Lower leg skin (tissue), 4 donors: ENCODE measurements around the gene NEB. TPM values are rescaled to one million over a fixed set of nuclear protein-coding genes. Genes with fewer than 3 reads are reported as not detected.

Source experiments
- DNase-seq, 2 donors: peaks; one replicate each; pipeline ENCODE4 v3.0.0-alpha.2; 2019; ENCODE audit warnings: low spot score in 2 of 2
- H3K4me3 ChIP-seq: fragments of 200-600 bp; sonication (generic); 2 replicates; pipeline ENCODE4 v1.5.1; 2017; ENCODE audit warnings: mild to moderate bottlenecking, low read depth; ENCODE audit not compliant: poor library complexity, severe bottlenecking
- POLR2A ChIP-seq, 2 donors: fragments of 450-650 bp; IDR thresholded peaks; one replicate each; pipeline ENCODE4 v1.6.1; 2016 to 2017; ENCODE audit warnings: antibody characterized with exemption in 2 of 2, mild to moderate bottlenecking in 1 of 2, moderate library complexity in 1 of 2
- WGBS, 2 donors: methylation state at CpG; one replicate each; pipeline ENCODE4 v1.1.5; 2018; 5-methylcytosine and 5-hydroxymethylcytosine counted together
- intact Hi-C: fragments of 100-400 bp; cut with DNase I; formaldehyde crosslinking; loops from one replicate; pipeline ENCODE4 v1.15.0; 2023; ENCODE audit warnings: low total_unique reads
- total RNA-seq, 4 donors: library from RNA; depleted of rRNA; stranded (reverse); fragments of >200 nt; gene quantifications; one replicate each; pipeline ENCODE4 v1.1.0, GENCODE V29; 2016
- TF ChIP-seq, protein P1 (sequence below), 3 donors: fragments of 450-650 bp; IDR thresholded peaks; one replicate each; pipeline ENCODE4 v1.5.1; 2016; ENCODE audit warnings: antibody characterized with exemption in 3 of 3, mild to moderate bottlenecking in 3 of 3, moderate library complexity in 2 of 3

Gene NEB
- total RNA-seq, 4 donors from 2014 or later: 4.7 to 15.6 (median 6.9) TPM

DNA sequence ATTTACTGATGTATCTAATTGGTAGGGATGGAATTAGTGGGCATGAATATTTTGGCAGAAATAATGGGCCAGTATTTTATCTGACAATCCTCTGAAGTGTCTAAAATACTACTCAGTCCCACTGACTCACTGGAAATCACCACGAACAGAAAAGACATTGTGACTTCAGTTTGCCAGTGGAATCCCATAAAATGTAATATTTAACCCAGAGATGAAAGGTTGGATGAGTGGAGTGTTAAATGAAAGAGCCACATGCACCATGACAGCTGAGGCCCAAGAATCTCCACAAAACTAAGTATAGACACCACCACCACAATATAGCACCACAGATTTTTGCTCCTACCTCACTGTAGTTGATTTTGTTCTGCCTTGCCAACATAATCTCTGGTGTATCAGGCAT, 103.9 kb downstream of the NEB start:
- intact Hi-C loops: no loop called here
- WGBS, 2 donors: 54 to 61% methylated on average over 1 of the region's 1 CpG
- no peak overlapping the region for H3K4me3 ChIP-seq
- no peak for DNase-seq
- TF ChIP-seq, protein P1, sequence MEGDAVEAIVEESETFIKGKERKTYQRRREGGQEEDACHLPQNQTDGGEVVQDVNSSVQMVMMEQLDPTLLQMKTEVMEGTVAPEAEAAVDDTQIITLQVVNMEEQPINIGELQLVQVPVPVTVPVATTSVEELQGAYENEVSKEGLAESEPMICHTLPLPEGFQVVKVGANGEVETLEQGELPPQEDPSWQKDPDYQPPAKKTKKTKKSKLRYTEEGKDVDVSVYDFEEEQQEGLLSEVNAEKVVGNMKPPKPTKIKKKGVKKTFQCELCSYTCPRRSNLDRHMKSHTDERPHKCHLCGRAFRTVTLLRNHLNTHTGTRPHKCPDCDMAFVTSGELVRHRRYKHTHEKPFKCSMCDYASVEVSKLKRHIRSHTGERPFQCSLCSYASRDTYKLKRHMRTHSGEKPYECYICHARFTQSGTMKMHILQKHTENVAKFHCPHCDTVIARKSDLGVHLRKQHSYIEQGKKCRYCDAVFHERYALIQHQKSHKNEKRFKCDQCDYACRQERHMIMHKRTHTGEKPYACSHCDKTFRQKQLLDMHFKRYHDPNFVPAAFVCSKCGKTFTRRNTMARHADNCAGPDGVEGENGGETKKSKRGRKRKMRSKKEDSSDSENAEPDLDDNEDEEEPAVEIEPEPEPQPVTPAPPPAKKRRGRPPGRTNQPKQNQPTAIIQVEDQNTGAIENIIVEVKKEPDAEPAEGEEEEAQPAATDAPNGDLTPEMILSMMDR (IDR thresholded peaks at IDR 0.05): no peak
- no peak for TF ChIP-seq POLR2A (IDR thresholded peaks at IDR 0.05)

DNA sequence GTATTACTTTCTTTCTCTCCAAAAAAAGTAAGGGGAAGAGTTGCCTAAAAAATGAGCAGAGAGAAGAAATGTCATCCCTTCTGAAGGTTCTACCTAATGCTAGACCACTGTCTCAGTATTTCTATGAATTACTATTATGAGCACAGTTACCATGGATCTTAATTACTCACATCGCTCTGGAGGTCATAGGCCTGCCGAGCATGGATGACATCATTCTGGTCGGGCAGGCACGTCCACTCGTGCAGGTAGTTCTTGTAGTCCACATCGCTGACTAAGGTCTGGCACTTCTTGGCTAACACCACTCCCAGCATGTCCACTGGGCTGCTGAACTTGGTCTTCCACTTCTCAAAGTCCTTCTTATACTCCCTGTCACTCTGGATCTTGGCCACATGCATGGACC, 106.9 kb downstream of the NEB start:
- DNase-seq: no peak
- no peak for TF ChIP-seq POLR2A (IDR thresholded peaks at IDR 0.05)
- TF ChIP-seq, protein P1 (IDR thresholded peaks at IDR 0.05): no peak
- no peak overlapping the region for H3K4me3 ChIP-seq
- intact Hi-C loops: no loop called here
- 89 to 90% methylated on average over 6 of the region's 6 CpGs for WGBS, 2 donors

GRCh38 chr2:151624271-151624670, 110.0 kb downstream of the NEB start:
- TF ChIP-seq, protein P1 (IDR thresholded peaks at IDR 0.05): no peak
- TF ChIP-seq POLR2A (IDR thresholded peaks at IDR 0.05): no peak
- DNase-seq: no peak
- no peak overlapping the region for H3K4me3 ChIP-seq
- intact Hi-C loops: no loop called here

- no peak overlapping the region for H3K4me3 ChIP-seq
- intact Hi-C loops: no loop called here
- DNase-seq: no peak
- TF ChIP-seq, protein P1 (IDR thresholded peaks at IDR 0.05): no peak
- TF ChIP-seq POLR2A (IDR thresholded peaks at IDR 0.05): no peak
These were observed 110.6 kb downstream of the NEB start for GRCh38 chr2:151623631-151624030.

DNA sequence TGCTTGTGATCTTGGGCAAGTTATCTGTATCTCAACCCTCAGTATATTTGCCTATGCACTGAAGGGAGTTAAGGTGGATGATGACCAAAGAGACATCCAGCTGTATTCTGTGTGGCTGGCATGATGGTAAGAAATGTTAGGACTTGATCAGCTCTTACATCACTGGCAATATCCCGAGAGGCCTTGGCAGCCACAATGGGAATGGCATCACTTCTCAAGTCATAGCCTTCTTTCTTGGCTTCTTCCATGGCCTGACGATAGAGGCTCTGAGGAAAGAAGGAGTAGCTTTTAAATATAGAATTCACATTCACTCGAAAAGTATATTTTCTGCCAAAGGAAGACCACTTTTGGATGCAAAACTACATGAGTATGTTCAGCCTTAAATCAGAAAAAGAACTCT, 113.5 kb downstream of the NEB start:
- TF ChIP-seq, protein P1 (IDR thresholded peaks at IDR 0.05): no peak
- no peak for TF ChIP-seq POLR2A (IDR thresholded peaks at IDR 0.05)
- intact Hi-C loops: no loop called here
- H3K4me3 ChIP-seq: no peak overlapping the region
- 31 to 63% methylated on average over 3 of the region's 3 CpGs for WGBS, 2 donors
- no peak for DNase-seq

GRCh38 chr2:151619337-151619989, 114.8 kb downstream of the NEB start:
- WGBS, 2 donors: 79 to 81% methylated on average over 13 of the region's 13 CpGs
- no peak overlapping the region for H3K4me3 ChIP-seq
- TF ChIP-seq, protein P1 (IDR thresholded peaks at IDR 0.05): no peak
- no peak for TF ChIP-seq POLR2A (IDR thresholded peaks at IDR 0.05)
- no peak for DNase-seq
- intact Hi-C loops: no loop called here
